ENCODE data around the gene CHST5.

The CHST5 gene

DNA sequence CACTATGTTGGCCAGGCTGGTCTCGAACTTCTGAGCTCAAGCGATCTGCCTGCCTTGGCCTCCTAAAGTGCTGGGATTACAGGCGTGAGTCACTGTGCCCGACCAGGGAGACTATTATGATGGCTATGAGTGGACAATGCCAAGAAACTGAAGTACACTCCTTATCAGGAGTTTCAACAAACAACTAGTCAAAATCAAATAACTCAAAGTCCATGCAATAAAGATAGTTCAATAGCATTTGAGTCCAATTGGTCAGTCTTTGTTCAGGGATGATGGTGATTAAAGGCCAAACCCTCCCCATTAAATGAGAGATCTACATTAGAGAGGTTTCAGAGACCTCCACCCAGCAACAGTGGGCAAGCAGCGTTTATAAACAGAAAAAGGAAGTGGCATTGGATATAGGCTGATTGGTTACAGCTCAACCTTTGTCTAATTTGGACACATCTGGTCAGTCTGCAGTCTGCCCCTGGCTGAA, 8.0 kb downstream of the CHST5 start:
- H3K4me3 ChIP-seq (replicated peaks in 1 of 2; ENCODE audit: low read depth in 2 of 2, low read length in 2 of 2): no peak overlapping the region
- no peak for TF ChIP-seq CTCF (IDR thresholded peaks at IDR 0.05; ENCODE audit: low read depth, low read length)
- DNase-seq (ENCODE audit: low read depth in 2 of 2): no peak

- no peak for TF ChIP-seq CTCF (IDR thresholded peaks at IDR 0.05; ENCODE audit: low read depth, low read length)
- DNase-seq (ENCODE audit: low read depth in 2 of 2): no peak
- H3K4me3 ChIP-seq (replicated peaks in 1 of 2; ENCODE audit: low read depth in 2 of 2, low read length in 2 of 2): no peak overlapping the region
These were observed 9.7 kb downstream of the CHST5 start for GRCh38 chr16:75526032-75526790.

DNA sequence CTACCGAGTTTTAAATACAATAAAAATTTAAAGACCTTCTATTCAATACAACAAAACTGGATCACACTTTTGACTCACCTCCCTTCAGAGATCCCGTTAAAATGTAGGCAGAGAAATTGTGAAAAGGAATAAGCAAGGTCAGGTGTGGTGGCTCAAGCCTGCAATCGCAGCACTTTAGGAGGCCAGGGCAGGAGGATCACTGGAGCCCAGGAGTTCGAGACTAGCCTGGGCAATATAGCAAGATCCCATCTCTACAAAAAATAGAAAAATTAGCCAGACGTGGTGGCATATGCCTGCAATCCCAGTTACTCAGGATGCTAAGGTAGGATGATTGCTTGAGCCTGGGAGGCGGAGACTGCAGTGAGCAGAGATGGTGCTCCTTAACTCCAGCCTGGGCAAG, 16.7 kb downstream of the CHST5 start:
- no peak for TF ChIP-seq CTCF (IDR thresholded peaks at IDR 0.05; ENCODE audit: low read depth, low read length)
- H3K4me3 ChIP-seq (replicated peaks in 1 of 2; ENCODE audit: low read depth in 2 of 2, low read length in 2 of 2): no peak overlapping the region
- DNase-seq (ENCODE audit: low read depth in 2 of 2): no peak

DNA sequence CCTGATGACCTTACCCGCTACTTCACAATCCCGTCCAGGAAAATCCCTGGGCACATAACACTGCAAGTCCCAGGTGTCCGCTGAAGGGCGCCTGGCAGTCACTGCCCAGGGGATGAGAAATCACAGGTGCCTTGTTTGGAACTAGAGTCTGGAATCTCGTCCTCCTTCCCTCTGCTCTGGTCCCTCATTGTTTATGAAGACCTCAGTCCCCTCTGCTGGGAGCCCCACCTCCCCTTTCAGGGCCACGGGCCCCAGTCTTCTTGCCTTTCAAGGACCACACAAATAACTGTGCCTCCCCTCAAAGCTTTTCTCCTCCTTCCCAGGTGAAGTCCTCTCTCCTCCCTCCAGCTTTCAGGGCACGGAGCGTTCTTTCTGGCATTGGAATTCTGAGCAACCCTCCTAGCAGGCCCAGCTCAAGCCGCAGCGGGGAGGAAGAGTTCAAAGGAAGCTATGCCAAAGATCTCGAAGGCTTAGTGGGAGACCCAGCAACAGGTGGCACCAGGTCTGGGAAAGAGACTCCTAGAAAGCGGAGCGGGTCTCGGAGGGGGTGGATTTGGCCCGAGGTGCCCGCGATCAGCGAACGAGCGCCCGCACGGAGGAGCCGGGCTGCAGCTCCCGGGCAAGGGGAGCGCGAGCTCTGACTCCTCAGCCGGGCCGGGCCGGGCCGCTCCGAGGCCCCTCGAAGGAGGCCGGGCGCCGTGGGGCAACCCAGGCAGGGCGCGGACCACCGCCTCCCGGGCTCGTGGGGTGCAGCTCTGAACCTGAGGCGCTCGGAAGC, 19.5 kb downstream of the CHST5 start:
- peak; percentile 10 to 11 for DNase-seq (ENCODE audit: low read depth in 2 of 2)
- peak overlapping the region; percentile 73 to 83 for H3K4me3 ChIP-seq (replicated peaks in 1 of 2; ENCODE audit: low read depth in 2 of 2, low read length in 2 of 2)

GRCh38 chr16:75514296-75514695, 21.6 kb downstream of the CHST5 start:
- H3K4me3 ChIP-seq (replicated peaks in 1 of 2; ENCODE audit: low read depth in 2 of 2, low read length in 2 of 2): no peak overlapping the region
- no peak for DNase-seq (ENCODE audit: low read depth in 2 of 2)
- TF ChIP-seq CTCF (IDR thresholded peaks at IDR 0.05; ENCODE audit: low read depth, low read length): no peak

DNA sequence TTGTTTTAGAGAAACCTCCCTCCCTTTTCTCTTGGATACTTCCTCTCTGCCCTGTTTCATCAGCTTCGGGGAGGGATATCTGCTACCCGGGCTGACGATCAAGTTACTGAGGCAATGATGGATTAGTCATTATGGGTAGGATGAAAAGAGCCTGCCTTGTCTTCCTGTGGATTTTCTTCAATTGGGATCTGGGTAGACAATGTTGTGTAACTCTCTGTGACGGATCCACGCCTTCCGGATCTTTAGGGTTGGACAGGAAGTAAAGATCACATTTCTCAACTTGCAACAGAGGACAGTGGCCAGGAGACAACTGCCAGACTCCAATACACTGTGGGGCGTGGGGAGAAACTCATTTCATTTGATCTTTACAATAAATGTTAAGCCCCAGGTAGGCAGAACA, 29.3 kb downstream of the CHST5 start:
- no peak for TF ChIP-seq CTCF (IDR thresholded peaks at IDR 0.05; ENCODE audit: low read depth, low read length)
- no peak overlapping the region for H3K4me3 ChIP-seq (replicated peaks in 1 of 2; ENCODE audit: low read depth in 2 of 2, low read length in 2 of 2)
- DNase-seq (ENCODE audit: low read depth in 2 of 2): peak; percentile 90 to 97

GRCh38 chr16:75506107-75506506, 29.8 kb downstream of the CHST5 start:
- DNase-seq (ENCODE audit: low read depth in 2 of 2): no peak
- H3K4me3 ChIP-seq (replicated peaks in 1 of 2; ENCODE audit: low read depth in 2 of 2, low read length in 2 of 2): no peak overlapping the region
- no peak for TF ChIP-seq CTCF (IDR thresholded peaks at IDR 0.05; ENCODE audit: low read depth, low read length)

Measured in cardiac fibroblast (primary cell).